ENCODE data around the gene STAU1. TPM values are rescaled to one million over a fixed set of nuclear protein-coding genes. Genes with fewer than 3 reads are reported as not detected.
"Not testable (repeated sequence)": the region's sequence is repeated elsewhere in the genome, so short reads cannot be mapped to it uniquely, and the experiment has no call there.

The STAU1 gene
- total RNA-seq, 1 donor from 2014 or later, result 31.1 TPM

DNA sequence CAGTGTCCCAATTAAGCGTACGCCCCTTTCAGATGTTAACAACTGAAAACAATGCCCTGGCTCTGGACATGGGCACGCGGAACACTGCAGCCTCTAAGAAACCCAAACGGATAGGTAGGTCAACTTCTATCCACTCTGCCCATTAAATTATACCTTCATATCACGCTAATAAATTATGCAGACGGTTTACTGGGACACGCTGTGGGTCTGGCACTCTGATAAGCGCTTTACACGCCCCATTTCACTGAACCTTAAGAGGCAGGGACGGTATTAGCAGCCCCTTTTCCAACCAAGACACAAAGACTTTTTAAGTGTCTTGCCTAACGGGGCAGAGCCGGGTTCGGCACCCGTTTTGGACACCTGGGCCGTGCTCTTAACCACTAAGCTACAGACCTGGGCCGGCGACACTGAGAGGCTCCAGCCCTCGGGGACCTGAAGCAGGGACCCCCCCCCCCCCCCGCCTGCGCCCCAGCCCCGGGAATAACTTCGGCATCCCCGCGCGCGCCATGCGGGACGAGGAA lies 744 bp downstream of the STAU1 start:
- Histone ChIP-seq H3K36me3 (ENCODE audit: control insufficient read depth, insufficient read depth, low read length) (no peaks in the 10 kb centered on the region), H3K4me3 (ENCODE audit: low read depth, low read length) (peak overlapping the region; percentile 66), H3K27me3 (ENCODE audit: control insufficient read depth, insufficient read depth, low read length) (no peaks in the 10 kb centered on the region)
- TF ChIP-seq CTCF (IDR thresholded peaks at IDR 0.05; ENCODE audit: insufficient read depth, low read length, severe bottlenecking), result no peak
- no peak for FAIRE-seq
- no peak for DNase-seq (ENCODE audit: low read depth)

GRCh38 chr20:49186535-49187329 lies 1.4 kb downstream of the STAU1 start:
- DNase-seq (ENCODE audit: low read depth) (peak; percentile 65), FAIRE-seq (no peak)
- H3K27me3 ChIP-seq (ENCODE audit: control insufficient read depth, insufficient read depth, low read length), result no peaks in the 10 kb centered on the region
- no peak for TF ChIP-seq CTCF (IDR thresholded peaks at IDR 0.05; ENCODE audit: insufficient read depth, low read length, severe bottlenecking)
- no peaks in the 10 kb centered on the region for H3K36me3 ChIP-seq (ENCODE audit: control insufficient read depth, insufficient read depth, low read length)
- peak overlapping the region; percentile 66 for H3K4me3 ChIP-seq (ENCODE audit: low read depth, low read length)

GRCh38 chr20:49185071-49185761 lies 2.9 kb downstream of the STAU1 start:
- no peak for FAIRE-seq
- no peak for TF ChIP-seq CTCF (IDR thresholded peaks at IDR 0.05; ENCODE audit: insufficient read depth, low read length, severe bottlenecking)
- H3K4me3 ChIP-seq (ENCODE audit: low read depth, low read length), result no peak overlapping the region
- H3K27me3 ChIP-seq (ENCODE audit: control insufficient read depth, insufficient read depth, low read length), result no peaks in the 10 kb centered on the region
- H3K36me3 ChIP-seq (ENCODE audit: control insufficient read depth, insufficient read depth, low read length), result no peaks in the 10 kb centered on the region
- DNase-seq (ENCODE audit: low read depth), result no peak

GRCh38 chr20:49184691-49185070 lies 3.5 kb downstream of the STAU1 start:
- Histone ChIP-seq H3K36me3 (ENCODE audit: control insufficient read depth, insufficient read depth, low read length) (no peaks in the 10 kb centered on the region), H3K4me3 (ENCODE audit: low read depth, low read length) (no peak overlapping the region), H3K27me3 (ENCODE audit: control insufficient read depth, insufficient read depth, low read length) (no peaks in the 10 kb centered on the region)
- no peak for TF ChIP-seq CTCF (IDR thresholded peaks at IDR 0.05; ENCODE audit: insufficient read depth, low read length, severe bottlenecking)
- FAIRE-seq (no peak), DNase-seq (ENCODE audit: low read depth) (no peak)

- H3K4me3 ChIP-seq (ENCODE audit: low read depth, low read length); H3K36me3 ChIP-seq (ENCODE audit: control insufficient read depth, insufficient read depth, low read length); DNase-seq (ENCODE audit: low read depth); FAIRE-seq; H3K27me3 ChIP-seq (ENCODE audit: control insufficient read depth, insufficient read depth, low read length): not testable (repeated sequence)
Observed at GRCh38 chr20:49184084-49184501, 4.0 kb downstream of the STAU1 start.

DNA sequence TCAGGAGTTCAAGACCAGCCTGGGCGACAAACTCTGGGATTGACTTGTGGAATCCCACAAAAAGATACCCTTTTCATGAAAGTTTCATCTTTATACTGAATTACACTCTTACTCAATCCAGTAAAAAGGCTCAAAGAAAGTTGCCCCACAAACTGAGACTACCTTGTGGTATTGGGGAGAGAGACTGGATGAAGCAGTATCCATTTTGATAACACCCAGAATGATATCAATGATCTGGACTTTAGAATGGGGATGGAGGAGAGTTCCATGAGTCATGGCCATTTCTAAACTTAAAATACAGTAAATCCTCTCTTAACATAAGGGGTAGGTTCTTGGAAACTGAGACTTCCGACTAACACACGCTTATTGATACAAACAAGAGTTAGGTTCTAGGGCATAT lies 4.7 kb downstream of the STAU1 start:
- DNase-seq (ENCODE audit: low read depth) (no peak), FAIRE-seq (no peak)
- H3K36me3 ChIP-seq (ENCODE audit: control insufficient read depth, insufficient read depth, low read length), result no peaks in the 10 kb centered on the region
- no peak overlapping the region for H3K4me3 ChIP-seq (ENCODE audit: low read depth, low read length)
- no peaks in the 10 kb centered on the region for H3K27me3 ChIP-seq (ENCODE audit: control insufficient read depth, insufficient read depth, low read length)
- no peak for TF ChIP-seq CTCF (IDR thresholded peaks at IDR 0.05; ENCODE audit: insufficient read depth, low read length, severe bottlenecking)

All from bronchial epithelial cell (primary cell).